K562 (cell line): ENCODE results near the gene MCU. TPM values are rescaled to one million over a fixed set of nuclear protein-coding genes. Genes with fewer than 3 reads are reported as not detected.
A peak's percentile ranks its signal among the peaks of the same experiment; 100 is the strongest.

Source experiments
- FOXA3 ChIP-seq, 2 experiments: fragments of 450-650 bp in 1 of 2; sonication (generic) in 1 of 2; formaldehyde crosslinking; IDR thresholded peaks in 1 of 2; conservative IDR thresholded peaks in 1 of 2; 2 replicates each; pipeline versions ENCODE4 v1.4.0 to v1.8.0; 2020 to 2022; ENCODE audit warnings: mild to moderate bottlenecking in 2 of 2, missing genetic modification reagents in 1 of 2
- KLF1 ChIP-seq: fragments of 450-650 bp; IDR thresholded peaks from 2 replicates; pipeline ENCODE4 v1.6.1; 2016; ENCODE audit warnings: missing genetic modification characterization, missing compliant biosample characterization
- MYBL2 ChIP-seq, 2 experiments: fragments of 450-650 bp in 1 of 2; sonication (generic) in 1 of 2; formaldehyde crosslinking in 1 of 2; IDR thresholded peaks; 2 replicates each; pipeline versions ENCODE4 v1.6.1 to v1.8.1; 2017 to 2022; ENCODE audit warnings: borderline replicate concordance in 1 of 2, inconsistent platforms in 1 of 2, low read depth in 1 of 2, mild to moderate bottlenecking in 1 of 2, missing genetic modification reagents in 1 of 2, moderate library complexity in 1 of 2
- PCBP2 ChIP-seq: fragments of 200-400 bp; formaldehyde crosslinking; IDR thresholded peaks from 2 replicates; pipeline ENCODE4 v1.6.1; 2018; ENCODE audit warnings: low read length, low read depth, mild to moderate bottlenecking, moderate library complexity; ENCODE audit not compliant: poor library complexity, severe bottlenecking
- RCOR1 ChIP-seq, 2 experiments: IDR thresholded peaks; 2 replicates each; pipeline ENCODE4 v1.6.1; 2012; ENCODE audit warnings: low read depth in 2 of 2, low read length in 2 of 2, borderline replicate concordance in 1 of 2, improper control_type of control experiment in 1 of 2
- SMAD2 ChIP-seq: fragments of 150-350 bp; IDR thresholded peaks from 2 replicates; pipeline ENCODE4 v1.6.1; 2014; ENCODE audit warnings: low read depth, mild to moderate bottlenecking, low read length
- STAT6 ChIP-seq: sonication (generic); formaldehyde crosslinking; IDR thresholded peaks from 2 replicates; pipeline ENCODE4 v1.8.1; 2023; ENCODE audit warnings: mild to moderate bottlenecking, missing genetic modification reagents
- ZNF197 ChIP-seq: fragments of 200-800 bp; sonication (Bioruptor generic); IDR thresholded peaks from 2 replicates; pipeline ENCODE4 v1.6.1; 2016; ENCODE audit warnings: low read depth, missing genetic modification characterization, missing compliant biosample characterization
- ZNF23 ChIP-seq: fragments of 250-450 bp; sonication (Bioruptor Pico); IDR thresholded peaks from 2 replicates; pipeline ENCODE4 v1.4.0; 2020; ENCODE audit warnings: mild to moderate bottlenecking
- ZNF384 ChIP-seq: IDR thresholded peaks from 2 replicates; pipeline ENCODE4 v1.6.1; 2012; ENCODE audit warnings: low read depth, low read length, improper control_type of control experiment
- polyA plus RNA-seq, 8 experiments: library from polyadenylated mRNA; depleted of rRNA in 4 of 8; stranded (reverse) in 5 of 8; unstranded in 3 of 8; fragments of >200 nt; fragmentation: Nextera tagmentation in 2 of 8; fragmentation: Illumina TruSeq in 1 of 8; extraction: Ambion mirVana in 2 of 8; extraction: Trizol in 1 of 8; gene quantifications; 2 replicates each; pipeline versions ENCODE4 v1.2.1 to v1.2.3, GENCODE V29; 2011 to 2014; ENCODE audit warnings: inconsistent platforms in 1 of 8, missing spikeins in 1 of 8
- total RNA-seq, 7 experiments: library from RNA; depleted of rRNA in 6 of 7; stranded (reverse); fragments of >200 nt in 6 of 7; fragmentation: Illumina TruSeq in 2 of 7; extraction: Trizol in 2 of 7; gene quantifications; 2 replicates each; pipeline versions ENCODE4 v1.2.1 to v1.2.3, GENCODE V29; 2011 to 2021; ENCODE audit warnings: low replicate concordance in 1 of 7
- TF ChIP-seq, protein P1 (sequence below): fragments of 450-650 bp; formaldehyde crosslinking; IDR thresholded peaks from 2 replicates; pipeline ENCODE4 v1.4.0; 2022; ENCODE audit warnings: mild to moderate bottlenecking, moderate library complexity
- TF ChIP-seq, protein P2 (sequence below): fragments of 150-350 bp; IDR thresholded peaks from 2 replicates; pipeline ENCODE4 v1.6.1; 2014; ENCODE audit warnings: low read depth, mild to moderate bottlenecking, low read length, borderline replicate concordance
- TF ChIP-seq, protein P3 (sequence below): IDR thresholded peaks from 2 replicates; pipeline ENCODE4 v1.6.1; 2014; ENCODE audit warnings: antibody characterized with exemption

The MCU gene
- total and polyA plus RNA-seq, 9 of the 15 experiments (the other 6 are each of a cell fraction or from before 2014, with no cell fraction given): 8.2 to 88.8 (median 21.3) TPM

- TF ChIP-seq, protein P1, sequence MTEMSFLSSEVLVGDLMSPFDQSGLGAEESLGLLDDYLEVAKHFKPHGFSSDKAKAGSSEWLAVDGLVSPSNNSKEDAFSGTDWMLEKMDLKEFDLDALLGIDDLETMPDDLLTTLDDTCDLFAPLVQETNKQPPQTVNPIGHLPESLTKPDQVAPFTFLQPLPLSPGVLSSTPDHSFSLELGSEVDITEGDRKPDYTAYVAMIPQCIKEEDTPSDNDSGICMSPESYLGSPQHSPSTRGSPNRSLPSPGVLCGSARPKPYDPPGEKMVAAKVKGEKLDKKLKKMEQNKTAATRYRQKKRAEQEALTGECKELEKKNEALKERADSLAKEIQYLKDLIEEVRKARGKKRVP (CRISPR knock-in tag): no peak
- TF ChIP-seq FOXA3 (CRISPR knock-in tag; conservative IDR thresholded peaks at IDR 0.05 in 1 of 2, IDR thresholded peaks at IDR 0.05 in 1 of 2): peak; percentile 91 to 99
- TF ChIP-seq ZNF384: no peak
- no peak for TF ChIP-seq PCBP2
- TF ChIP-seq, protein P2, sequence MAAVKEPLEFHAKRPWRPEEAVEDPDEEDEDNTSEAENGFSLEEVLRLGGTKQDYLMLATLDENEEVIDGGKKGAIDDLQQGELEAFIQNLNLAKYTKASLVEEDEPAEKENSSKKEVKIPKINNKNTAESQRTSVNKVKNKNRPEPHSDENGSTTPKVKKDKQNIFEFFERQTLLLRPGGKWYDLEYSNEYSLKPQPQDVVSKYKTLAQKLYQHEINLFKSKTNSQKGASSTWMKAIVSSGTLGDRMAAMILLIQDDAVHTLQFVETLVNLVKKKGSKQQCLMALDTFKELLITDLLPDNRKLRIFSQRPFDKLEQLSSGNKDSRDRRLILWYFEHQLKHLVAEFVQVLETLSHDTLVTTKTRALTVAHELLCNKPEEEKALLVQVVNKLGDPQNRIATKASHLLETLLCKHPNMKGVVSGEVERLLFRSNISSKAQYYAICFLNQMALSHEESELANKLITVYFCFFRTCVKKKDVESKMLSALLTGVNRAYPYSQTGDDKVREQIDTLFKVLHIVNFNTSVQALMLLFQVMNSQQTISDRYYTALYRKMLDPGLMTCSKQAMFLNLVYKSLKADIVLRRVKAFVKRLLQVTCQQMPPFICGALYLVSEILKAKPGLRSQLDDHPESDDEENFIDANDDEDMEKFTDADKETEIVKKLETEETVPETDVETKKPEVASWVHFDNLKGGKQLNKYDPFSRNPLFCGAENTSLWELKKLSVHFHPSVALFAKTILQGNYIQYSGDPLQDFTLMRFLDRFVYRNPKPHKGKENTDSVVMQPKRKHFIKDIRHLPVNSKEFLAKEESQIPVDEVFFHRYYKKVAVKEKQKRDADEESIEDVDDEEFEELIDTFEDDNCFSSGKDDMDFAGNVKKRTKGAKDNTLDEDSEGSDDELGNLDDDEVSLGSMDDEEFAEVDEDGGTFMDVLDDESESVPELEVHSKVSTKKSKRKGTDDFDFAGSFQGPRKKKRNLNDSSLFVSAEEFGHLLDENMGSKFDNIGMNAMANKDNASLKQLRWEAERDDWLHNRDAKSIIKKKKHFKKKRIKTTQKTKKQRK: no peak
- TF ChIP-seq, protein P3, sequence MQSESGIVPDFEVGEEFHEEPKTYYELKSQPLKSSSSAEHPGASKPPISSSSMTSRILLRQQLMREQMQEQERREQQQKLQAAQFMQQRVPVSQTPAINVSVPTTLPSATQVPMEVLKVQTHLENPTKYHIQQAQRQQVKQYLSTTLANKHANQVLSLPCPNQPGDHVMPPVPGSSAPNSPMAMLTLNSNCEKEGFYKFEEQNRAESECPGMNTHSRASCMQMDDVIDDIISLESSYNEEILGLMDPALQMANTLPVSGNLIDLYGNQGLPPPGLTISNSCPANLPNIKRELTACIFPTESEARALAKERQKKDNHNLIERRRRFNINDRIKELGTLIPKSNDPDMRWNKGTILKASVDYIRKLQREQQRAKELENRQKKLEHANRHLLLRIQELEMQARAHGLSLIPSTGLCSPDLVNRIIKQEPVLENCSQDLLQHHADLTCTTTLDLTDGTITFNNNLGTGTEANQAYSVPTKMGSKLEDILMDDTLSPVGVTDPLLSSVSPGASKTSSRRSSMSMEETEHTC: no peak
- TF ChIP-seq ZNF23 (CRISPR knock-in tag): no peak
- 0 out of 2 replicates have a peak, but pooled peaks have one; percentile 49 for TF ChIP-seq MYBL2 (IDR thresholded peaks at IDR 0.05; ENCODE audit: low read depth)
- no peak for TF ChIP-seq MYBL2 (CRISPR knock-in tag; IDR thresholded peaks at IDR 0.05; ENCODE audit: borderline replicate concordance)
- no peak for TF ChIP-seq SMAD2
- no peak for TF ChIP-seq ZNF197 (CRISPR knock-in tag)
- peak in 1 of 2 experiments; percentile 97; a peak in 2 of 4 replicates for TF ChIP-seq RCOR1 (IDR thresholded peaks at IDR 0.05; ENCODE audit: borderline replicate concordance in 1 of 2, low read depth in 2 of 2, low read length in 2 of 2)
- TF ChIP-seq STAT6 (CRISPR knock-in tag): no peak
- no peak for TF ChIP-seq KLF1 (tag)
These were observed 108.2 kb downstream of the MCU start (continued) for GRCh38 chr10:72800000-72800740.
